HEK293 (cell line): Measurements from ENCODE around the gene ETHE1.

ENCODE experiments used
- CTCF ChIP-seq: fragments of 450-650 bp; formaldehyde crosslinking; IDR thresholded peaks from 2 replicates; pipeline ENCODE4 v1.5.1; 2016; ENCODE audit warnings: missing biosample characterization, missing genetic modification characterization
- REPIN1 ChIP-seq: fragments of 450-650 bp; formaldehyde crosslinking; IDR thresholded peaks from 2 replicates; pipeline ENCODE4 v1.5.1; 2017; ENCODE audit warnings: missing biosample characterization, missing genetic modification characterization, low read depth

DNA sequence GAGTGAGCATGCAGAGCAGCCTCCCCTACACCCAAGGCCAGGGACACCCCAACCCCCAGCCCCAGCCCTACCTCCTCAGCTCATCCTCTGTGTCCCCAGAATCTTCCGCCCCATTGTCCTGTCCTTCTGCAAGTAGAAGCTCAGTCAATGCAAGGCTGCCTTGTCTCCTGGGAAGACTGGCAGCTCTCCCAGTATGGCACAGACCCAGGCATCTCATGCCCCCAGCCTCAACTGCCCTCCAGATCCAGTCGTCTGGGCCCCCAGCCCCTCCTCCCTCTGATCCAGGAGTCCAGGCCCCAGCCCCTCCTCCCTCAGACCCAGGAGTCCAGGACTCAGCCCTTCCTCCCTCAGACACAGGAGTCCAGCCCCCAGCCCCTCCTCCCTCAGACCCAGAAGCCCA is 19.0 kb upstream of the ETHE1 start:
- TF ChIP-seq REPIN1 (no peak), CTCF (tag by site-specific recombination) (no peak)
